ENCODE data around the gene RAB6D.
"Not testable (repeated sequence)": the region's sequence is repeated elsewhere in the genome, so short reads cannot be mapped to it uniquely, and the experiment has no call there.

Gene RAB6D

DNA sequence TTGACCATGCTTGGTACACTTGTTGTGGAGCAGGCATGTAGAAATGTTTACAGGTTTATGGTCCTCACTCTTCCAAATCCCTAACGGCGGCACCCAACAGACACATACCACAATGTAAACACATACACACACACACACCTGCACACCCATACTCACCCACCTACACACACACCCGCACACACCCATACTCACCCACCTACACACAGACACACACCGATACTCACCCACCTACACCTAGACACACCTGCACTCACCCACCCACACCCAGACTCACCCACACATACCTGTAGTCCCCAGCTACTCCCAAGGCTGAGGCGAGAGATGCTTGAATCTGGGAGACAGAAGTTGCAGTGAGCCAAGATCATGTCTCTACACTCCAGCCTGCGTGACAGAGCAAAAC is 1.5 kb upstream of the RAB6D start:
- no peak for DNase-seq

DNA sequence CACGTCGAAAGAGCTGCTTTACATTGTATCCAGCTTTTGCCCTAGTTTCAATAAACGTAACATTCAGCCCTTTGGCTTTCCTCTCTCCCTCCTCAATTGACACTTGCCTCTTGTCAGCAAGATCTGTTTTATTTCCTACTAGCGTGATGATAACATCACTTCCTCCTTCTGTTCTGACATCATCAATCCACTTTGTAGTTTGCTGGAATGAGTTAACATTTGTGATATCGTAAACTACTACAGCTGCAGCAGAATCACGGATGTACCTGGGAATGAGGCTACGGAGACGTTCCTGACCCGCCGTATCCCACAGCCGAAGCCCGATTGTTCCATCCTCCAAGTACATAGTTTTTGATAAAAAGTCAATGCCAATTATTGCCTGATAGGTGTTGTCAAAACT is 755 bp downstream of the RAB6D start:
- DNase-seq: not testable (repeated sequence)

DNA sequence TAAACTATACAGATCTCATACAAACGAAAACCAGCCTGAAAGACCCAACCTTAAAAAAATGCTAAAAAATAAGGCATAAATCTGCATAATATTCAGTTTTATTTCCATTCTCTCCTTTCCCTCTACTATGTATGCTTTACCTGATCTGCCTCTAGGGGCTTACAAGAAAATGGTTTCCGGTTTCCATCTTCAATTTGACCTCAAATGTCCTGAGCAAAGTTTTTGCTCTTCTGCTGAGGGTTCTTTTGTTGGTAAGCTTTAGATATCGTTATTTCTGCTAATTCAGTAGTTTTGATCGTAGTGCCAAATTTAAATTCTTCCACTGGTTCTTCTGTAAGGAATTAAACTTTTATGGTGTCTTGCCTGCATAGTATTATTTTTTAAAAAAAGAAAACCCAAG is 2.2 kb downstream of the RAB6D start:
- not testable (repeated sequence) for DNase-seq

DNA sequence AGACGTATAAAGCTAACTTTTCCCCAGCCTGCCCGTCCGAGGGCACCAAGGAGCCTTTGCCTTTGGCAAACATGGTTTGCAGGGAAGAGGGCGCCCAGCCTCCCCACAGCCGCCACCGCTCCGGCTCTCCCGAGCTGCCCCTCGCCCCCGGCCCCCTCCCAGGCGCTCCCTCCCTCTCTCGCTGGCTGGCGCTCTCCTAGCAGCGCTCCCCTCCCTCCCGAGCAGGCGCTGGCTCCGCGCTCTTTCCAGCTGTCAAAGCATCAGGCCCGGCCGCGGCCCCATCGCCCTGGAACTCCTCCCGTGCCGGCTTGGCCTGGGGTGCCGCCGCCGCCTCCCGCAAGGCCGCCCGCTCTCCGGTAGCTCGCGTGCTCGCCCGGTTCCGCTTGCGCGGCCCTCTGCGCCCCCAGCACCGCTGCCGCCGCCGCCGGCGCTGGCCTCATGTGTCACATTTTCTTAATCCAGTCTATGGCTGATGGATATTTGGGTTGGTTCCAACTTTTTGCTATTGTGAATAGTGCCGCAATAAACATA is 10.7 kb downstream of the RAB6D start:
- DNase-seq: not testable (repeated sequence)

DNA sequence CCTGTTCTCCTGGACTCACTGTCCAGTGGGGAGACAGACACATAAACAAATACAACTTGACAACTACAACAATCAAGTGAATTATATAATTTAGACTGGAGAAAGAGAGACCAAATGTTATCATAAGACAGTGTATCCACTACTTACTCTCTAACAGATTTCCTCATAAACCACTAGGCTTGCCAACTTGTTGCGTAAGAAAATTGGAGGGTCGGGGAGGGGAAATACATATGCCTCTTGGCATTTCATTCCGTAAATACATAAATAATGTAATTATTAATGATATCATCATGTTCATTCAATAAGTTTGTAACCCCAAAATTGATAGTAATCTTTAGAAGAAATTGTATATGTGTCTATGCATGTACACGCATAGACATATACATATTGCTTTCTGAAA is 14.9 kb downstream of the RAB6D start:
- DNase-seq: no peak

DNA sequence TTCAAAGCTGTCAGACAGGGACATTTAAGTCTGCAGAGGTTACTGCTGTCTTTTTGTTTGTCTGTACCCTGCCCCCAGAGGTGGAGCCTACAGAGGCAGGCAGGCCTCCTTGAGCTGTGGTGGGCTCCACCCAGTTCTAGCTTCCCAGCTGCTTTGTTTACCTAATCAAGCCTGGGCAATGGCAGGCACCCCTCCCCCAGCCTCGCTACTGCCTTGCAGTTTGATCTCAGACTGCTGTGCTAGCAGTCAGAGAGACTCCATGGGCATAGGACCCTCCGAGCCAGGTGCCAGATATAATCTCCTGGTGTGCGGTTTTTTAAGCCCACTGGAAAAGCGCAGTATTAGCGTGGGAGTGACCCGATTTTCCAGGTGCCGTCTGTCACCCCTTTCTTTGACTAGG is 16.9 kb downstream of the RAB6D start:
- DNase-seq: not testable (repeated sequence)

DNA sequence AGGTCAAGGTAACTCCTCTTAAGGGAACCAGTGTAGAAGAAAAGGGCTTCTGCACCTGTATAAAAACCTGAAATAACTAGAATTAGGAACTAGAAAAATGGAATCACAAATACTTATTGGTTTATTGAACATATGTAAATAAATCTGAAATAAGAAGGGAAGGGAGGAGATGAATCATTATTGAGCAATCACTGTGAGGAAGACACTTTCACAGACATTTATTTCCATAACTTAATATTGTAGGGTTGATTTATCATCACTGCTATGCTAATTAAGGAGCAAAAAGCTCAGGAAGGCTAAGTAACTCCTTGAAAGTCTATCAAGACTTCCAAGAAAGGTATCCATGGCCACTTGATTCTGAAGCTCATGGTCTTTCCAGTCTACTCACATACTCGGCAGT is 24.7 kb downstream of the RAB6D start:
- not testable (repeated sequence) for DNase-seq

DNA sequence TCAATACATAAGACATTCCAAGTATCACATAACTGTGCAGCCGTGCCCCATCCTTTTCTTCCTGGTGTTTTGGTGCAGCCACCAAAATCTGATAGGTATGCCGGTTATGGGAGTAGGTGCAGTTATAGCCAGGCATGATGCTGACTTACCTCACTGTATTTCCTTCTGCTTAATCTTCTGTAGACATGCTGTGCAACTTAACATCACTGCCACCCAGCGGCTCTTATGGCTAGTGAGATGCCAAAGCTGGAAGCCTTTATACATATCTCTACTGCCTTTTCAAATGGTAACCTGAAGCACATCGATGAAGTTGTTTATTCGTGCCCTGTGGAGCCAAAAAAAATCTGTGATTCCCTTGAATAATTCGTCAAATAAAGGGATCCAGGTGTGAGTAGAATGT is 28.6 kb downstream of the RAB6D start:
- DNase-seq: not testable (repeated sequence)

DNA sequence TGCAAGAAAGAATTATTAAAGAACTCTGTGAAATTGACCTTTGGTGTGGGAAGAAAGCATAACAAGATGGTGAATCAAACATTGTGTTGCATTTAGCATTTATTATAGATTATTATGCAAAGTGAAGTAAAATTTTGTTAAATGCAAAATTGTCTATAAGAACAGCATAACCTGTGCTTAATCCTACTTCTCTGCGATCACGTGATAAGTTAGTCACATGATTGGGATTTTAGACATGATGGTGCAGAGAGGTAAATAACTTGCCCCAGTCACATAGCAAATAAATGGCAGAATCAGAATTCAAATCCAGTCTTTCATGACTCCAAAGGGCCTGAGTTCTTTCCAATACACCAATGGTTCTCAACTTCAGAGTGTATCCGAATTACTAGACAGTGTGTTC is 31.3 kb downstream of the RAB6D start:
- not testable (repeated sequence) for DNase-seq

DNA sequence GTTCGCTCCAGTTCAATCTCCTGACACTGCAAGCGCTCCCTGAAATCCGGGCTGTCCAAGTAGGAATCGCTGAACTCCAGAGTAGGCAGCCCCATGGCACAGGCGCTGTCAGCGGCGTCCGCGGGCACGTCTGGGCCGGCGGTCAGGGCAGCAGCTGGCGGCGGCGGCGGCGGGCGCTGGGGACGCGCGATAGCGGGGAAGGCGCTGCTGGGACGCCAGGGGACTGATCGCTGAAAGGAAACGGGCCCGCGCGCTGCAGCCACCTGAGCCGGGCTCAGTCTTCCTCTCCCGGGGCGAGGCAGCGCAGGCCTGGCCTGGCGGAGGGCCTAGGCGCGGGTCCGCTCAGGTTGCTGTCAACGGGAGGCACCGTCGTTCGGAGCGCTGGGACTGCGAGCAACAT is 33.0 kb downstream of the RAB6D start:
- DNase-seq: not testable (repeated sequence)

DNA sequence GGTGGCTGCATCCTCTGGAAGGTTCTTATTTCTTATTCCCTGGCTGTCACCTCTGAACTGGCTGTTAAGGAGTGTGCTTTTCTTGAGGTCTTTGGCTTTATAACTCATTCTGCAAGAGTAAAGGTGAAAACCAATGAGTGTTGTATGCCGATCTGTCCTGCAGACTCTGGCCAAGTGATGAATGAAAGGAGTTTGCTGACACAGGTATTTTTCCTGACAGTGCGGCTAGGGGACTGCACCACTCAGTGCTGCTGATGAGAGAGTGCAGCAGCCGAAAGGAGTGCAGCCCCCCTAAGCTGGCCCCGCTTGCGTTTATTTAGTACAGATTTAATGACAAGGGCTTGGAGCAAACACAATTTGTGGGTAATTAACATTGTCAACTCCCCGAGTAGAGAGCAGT is 41.8 kb downstream of the RAB6D start:
- no peak for DNase-seq

DNA sequence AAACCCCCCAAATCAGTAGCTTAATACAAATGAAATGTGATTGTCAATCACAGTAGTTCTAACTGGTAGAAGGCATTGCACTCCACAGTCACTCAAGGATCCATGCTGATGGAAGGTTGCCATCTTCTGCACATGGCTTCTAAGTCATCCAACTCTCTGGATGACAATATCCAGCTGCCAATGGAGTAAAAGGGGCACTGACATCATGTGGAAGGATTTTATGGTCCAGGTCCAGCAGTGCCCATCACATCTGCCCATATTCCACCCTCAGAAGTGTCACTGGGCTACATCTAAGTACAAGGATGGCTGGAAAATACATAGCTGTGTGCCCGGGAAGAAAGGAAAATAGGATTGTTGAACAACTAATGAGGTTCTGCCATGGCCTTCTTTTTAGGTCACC is 42.6 kb downstream of the RAB6D start:
- DNase-seq: not testable (repeated sequence)

DNA sequence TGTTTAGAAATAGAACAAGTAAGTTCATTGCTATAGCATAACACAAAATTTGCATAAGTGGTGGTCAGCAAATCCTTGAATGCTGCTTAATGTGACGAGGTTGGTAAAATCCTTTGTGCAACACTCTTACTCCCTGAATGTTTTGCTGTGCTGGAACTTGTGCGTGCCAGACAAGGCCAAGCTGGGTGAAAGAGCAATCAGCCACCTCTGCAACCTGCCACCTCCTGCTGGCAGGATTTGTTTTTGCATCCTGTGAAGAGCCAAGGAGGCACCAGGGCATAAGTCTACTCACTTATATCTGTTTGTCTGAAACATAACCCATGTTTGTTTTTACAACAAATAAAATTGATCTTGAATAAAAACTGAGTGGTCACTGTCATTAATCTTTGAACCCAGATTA is 53.0 kb downstream of the RAB6D start:
- DNase-seq: not testable (repeated sequence)

Measured in kidney glomerular epithelial cell (primary cell).